Stimulated activated CD8-positive, alpha-beta memory T cell treated with anti-CD3 and anti-CD28 coated beads, Interleukin-4, amount 100 ng/mL, for 1 hour (primary cell): ENCODE data around the gene LRRC26.

Experiments
- DNase-seq, 2 donors: peaks; one replicate each; pipeline ENCODE4 v3.0.0-alpha.2; 2020; ENCODE audit warnings: low read depth in 2 of 2, low spot score in 1 of 2

The LRRC26 gene

GRCh38 chr9:137184881-137185660 is 15.2 kb upstream of the LRRC26 start:
- no peak for DNase-seq

GRCh38 chr9:137183980-137184595 is 14.2 kb upstream of the LRRC26 start:
- no peak for DNase-seq

GRCh38 chr9:137182836-137183235 is 13.0 kb upstream of the LRRC26 start:
- no peak for DNase-seq

- DNase-seq = no peak
Measured at GRCh38 chr9:137181680-137182079, 11.8 kb upstream of the LRRC26 start.

GRCh38 chr9:137180491-137180890 is 10.6 kb upstream of the LRRC26 start:
- no peak for DNase-seq

- no peak for DNase-seq
Measured at GRCh38 chr9:137179761-137180160, 9.9 kb upstream of the LRRC26 start.

GRCh38 chr9:137178939-137179630 is 9.2 kb upstream of the LRRC26 start:
- DNase-seq = no peak

- DNase-seq = no peak
Measured at GRCh38 chr9:137178201-137178938, 8.5 kb upstream of the LRRC26 start.

GRCh38 chr9:137176302-137177182 is 6.7 kb upstream of the LRRC26 start:
- no peak for DNase-seq

- no peak for DNase-seq
Measured at GRCh38 chr9:137175345-137175961, 5.6 kb upstream of the LRRC26 start.

GRCh38 chr9:137174722-137175293 is 5.0 kb upstream of the LRRC26 start:
- no peak for DNase-seq

- no peak for DNase-seq
Measured at GRCh38 chr9:137173796-137174664, 4.2 kb upstream of the LRRC26 start.

GRCh38 chr9:137172901-137173795 is 3.3 kb upstream of the LRRC26 start:
- no peak for DNase-seq

GRCh38 chr9:137171149-137171900 is 1.5 kb upstream of the LRRC26 start:
- DNase-seq = no peak

- no peak for DNase-seq
Measured at GRCh38 chr9:137170486-137171148, 766 bp upstream of the LRRC26 start.
